Measurements from ENCODE around the gene VAV2. TPM values are rescaled to one million over a fixed set of nuclear protein-coding genes. Genes with fewer than 3 reads are reported as not detected.
A peak's percentile ranks its signal among the peaks of the same experiment; 100 is the strongest.

Gene VAV2
- total and polyA plus RNA-seq, 9 of the 15 experiments (the other 6 are each of a cell fraction or from before 2014, with no cell fraction given): 0.01 to 2.7 (median 1.0) TPM; not detected in 1

DNA sequence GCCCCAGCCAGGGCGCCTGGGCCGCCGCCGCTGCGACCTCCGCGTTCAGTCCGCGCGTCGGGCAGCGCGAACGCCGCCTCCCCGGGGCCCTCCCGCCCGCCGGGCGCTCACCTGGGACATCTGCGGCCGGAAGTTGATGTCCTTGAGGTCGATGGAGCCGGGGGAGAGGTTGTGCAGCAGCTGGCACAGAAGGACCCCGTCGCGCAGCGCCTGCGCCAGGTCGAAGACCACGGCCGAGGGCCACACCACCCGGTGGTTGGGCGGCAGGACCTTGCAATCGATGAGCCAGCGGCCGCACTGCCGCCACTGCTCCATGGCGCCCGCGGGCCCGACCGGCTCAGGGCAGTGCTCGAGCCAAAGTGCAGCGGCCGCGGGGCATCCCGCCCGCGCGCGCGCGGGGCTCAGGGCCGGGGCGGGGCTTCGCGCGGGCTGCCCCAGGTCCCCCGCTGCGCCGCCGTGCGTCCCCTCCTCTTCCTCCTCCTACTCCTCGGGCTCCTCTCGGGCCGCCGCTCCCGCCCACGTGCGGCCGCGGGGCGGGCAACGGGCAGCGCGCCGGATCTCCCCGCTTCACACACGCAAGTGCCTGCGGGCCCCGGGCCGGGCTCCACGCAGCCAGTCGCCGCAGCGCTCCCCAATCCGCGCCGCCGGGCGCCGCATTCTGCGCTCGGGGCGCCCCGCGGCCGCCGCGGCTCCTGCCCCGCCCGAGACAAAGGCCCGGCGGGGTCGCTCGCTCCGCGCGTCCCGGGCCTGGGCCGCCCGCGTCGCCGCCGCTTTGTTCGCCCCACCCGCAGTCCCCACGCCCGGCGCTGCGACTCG lies at the start of gene VAV2 (continued):
- TF ChIP-seq ZNF592 (IDR thresholded peaks at IDR 0.05): no peak
- 0 out of 2 replicates have a peak, but pooled peaks have one; percentile 20 for TF ChIP-seq SAFB (IDR thresholded peaks at IDR 0.05; ENCODE audit: borderline replicate concordance, low read depth, low read length)
- TF ChIP-seq RFX5 (IDR thresholded peaks at IDR 0.05; ENCODE audit: low read depth, low read length): no peak
- TF ChIP-seq FOXM1 (IDR thresholded peaks at IDR 0.05; ENCODE audit: low read depth): no peak
- no peak for TF ChIP-seq FOXM1 (CRISPR knock-in tag; IDR thresholded peaks at IDR 0.05; ENCODE audit: low read depth)
- no peak for TF ChIP-seq HDGF (IDR thresholded peaks at IDR 0.05)
- TF ChIP-seq NFIC (IDR thresholded peaks at IDR 0.05): no peak
- no peak for TF ChIP-seq ZNF24 (IDR thresholded peaks at IDR 0.05)
- TF ChIP-seq HOXB6 (CRISPR knock-in tag; IDR thresholded peaks at IDR 0.05; ENCODE audit: borderline replicate concordance): no peak
- TF ChIP-seq PHF8 (IDR thresholded peaks at IDR 0.05; ENCODE audit: borderline replicate concordance, low read length): no peak
- TF ChIP-seq MYC (IDR thresholded peaks at IDR 0.05; ENCODE audit: low read depth, low read length): peak; percentile 41; the same call in 1 of the 2 replicates
- TF ChIP-seq MYC (CRISPR knock-in tag; IDR thresholded peaks at IDR 0.05; ENCODE audit: borderline replicate concordance, low read depth): no peak
- TF ChIP-seq, protein P1, sequence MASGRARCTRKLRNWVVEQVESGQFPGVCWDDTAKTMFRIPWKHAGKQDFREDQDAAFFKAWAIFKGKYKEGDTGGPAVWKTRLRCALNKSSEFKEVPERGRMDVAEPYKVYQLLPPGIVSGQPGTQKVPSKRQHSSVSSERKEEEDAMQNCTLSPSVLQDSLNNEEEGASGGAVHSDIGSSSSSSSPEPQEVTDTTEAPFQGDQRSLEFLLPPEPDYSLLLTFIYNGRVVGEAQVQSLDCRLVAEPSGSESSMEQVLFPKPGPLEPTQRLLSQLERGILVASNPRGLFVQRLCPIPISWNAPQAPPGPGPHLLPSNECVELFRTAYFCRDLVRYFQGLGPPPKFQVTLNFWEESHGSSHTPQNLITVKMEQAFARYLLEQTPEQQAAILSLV (tag; IDR thresholded peaks at IDR 0.05): no peak
- TF ChIP-seq ZNF717 (CRISPR knock-in tag; IDR thresholded peaks at IDR 0.05): no peak
- peak; percentile 46 for TF ChIP-seq HMGN3 (IDR thresholded peaks at IDR 0.05; ENCODE audit: borderline replicate concordance, extremely low read depth, insufficient read length, low read depth, low read length)
- TF ChIP-seq NCOA4 (IDR thresholded peaks at IDR 0.05; ENCODE audit: partially characterized antibody): no peak
- TF ChIP-seq MLX (CRISPR knock-in tag; conservative IDR thresholded peaks at IDR 0.05): no peak
- no peak for TF ChIP-seq ZNF232 (CRISPR knock-in tag; IDR thresholded peaks at IDR 0.05)
- no peak for TF ChIP-seq ZFP91 (CRISPR knock-in tag; IDR thresholded peaks at IDR 0.05)
- TF ChIP-seq EGR1 (conservative IDR thresholded peaks at IDR 0.05): peak; percentile 32; the same call in 1 of the 2 replicates
- no peak for TF ChIP-seq DMBX1 (CRISPR knock-in tag; IDR thresholded peaks at IDR 0.05; ENCODE audit: borderline replicate concordance)

Data from K562 (cell line).